Raji (cell line): ENCODE results near the gene TAF1B.
A peak's percentile ranks its signal among the peaks of the same experiment; 100 is the strongest.

Experiments used
- POLR2A ChIP-seq: IDR thresholded peaks from 2 replicates; pipeline ENCODE4 v1.6.1; 2011; ENCODE audit warnings: low read depth, low read length, control low read depth; ENCODE audit not compliant: insufficient read depth

TAF1B gene

GRCh38 chr2:9951522-9952285 lies 108.4 kb downstream of the TAF1B start, which contains the start of gene GRHL1:
TSS of gene GRHL1 (plus strand) at chr2:9951693. CDS start at chr2:9951834, 141 bp downstream.
- 0 out of 2 replicates have a peak, but pooled peaks have one; percentile 22 for TF ChIP-seq POLR2A

- TF ChIP-seq POLR2A, result no peak
Measured at GRCh38 chr2:9952286-9952737, 109.0 kb downstream of the TAF1B start.

- TF ChIP-seq POLR2A, result no peak
Measured at GRCh38 chr2:9952856-9953503, 109.7 kb downstream of the TAF1B start.

- TF ChIP-seq POLR2A, result no peak
Measured at GRCh38 chr2:9954136-9954535, 110.9 kb downstream of the TAF1B start.

- TF ChIP-seq POLR2A, result no peak
Measured at GRCh38 chr2:9958057-9958456, 114.8 kb downstream of the TAF1B start.

GRCh38 chr2:9959262-9959661 lies 116.0 kb downstream of the TAF1B start:
- TF ChIP-seq POLR2A, result no peak

- no peak for TF ChIP-seq POLR2A
Measured at GRCh38 chr2:9961013-9961412, 117.7 kb downstream of the TAF1B start.

- no peak for TF ChIP-seq POLR2A
Measured at GRCh38 chr2:9964334-9964980, 121.2 kb downstream of the TAF1B start.

GRCh38 chr2:9965119-9965822 lies 122.0 kb downstream of the TAF1B start:
- TF ChIP-seq POLR2A, result no peak

GRCh38 chr2:9966491-9967022 lies 123.3 kb downstream of the TAF1B start:
- TF ChIP-seq POLR2A, result no peak

- TF ChIP-seq POLR2A, result no peak
Measured at GRCh38 chr2:9967053-9967775, 123.9 kb downstream of the TAF1B start.

- no peak for TF ChIP-seq POLR2A
Measured at GRCh38 chr2:9968553-9969497, 125.6 kb downstream of the TAF1B start.
